Right renal pelvis (tissue), 4 donors: ENCODE measurements around the gene DVL3. TPM values are rescaled to one million over a fixed set of nuclear protein-coding genes. Genes with fewer than 3 reads are reported as not detected.
"Not testable (repeated sequence)": the region's sequence is repeated elsewhere in the genome, so short reads cannot be mapped to it uniquely, and the experiment has no call there.

ENCODE experiments used
- DNase-seq, 4 donors: peaks; one replicate each; pipeline ENCODE4 v3.0.0-alpha.2; 2013; ENCODE audit warnings: low read depth in 4 of 4, low spot score in 3 of 4, missing footprints in 1 of 4
- polyA plus RNA-seq, 4 donors: library from polyadenylated mRNA; unstranded; fragments of 120-200 nt; gene quantifications; one replicate each; pipeline ENCODE4 v1.2.1, GENCODE V29; 2013; ENCODE audit not compliant: insufficient read length in 4 of 4

The DVL3 gene
- polyA plus RNA-seq, result 10 to 100 TPM; 70.0 to 81.5 (median 77.2) TPM

DNA sequence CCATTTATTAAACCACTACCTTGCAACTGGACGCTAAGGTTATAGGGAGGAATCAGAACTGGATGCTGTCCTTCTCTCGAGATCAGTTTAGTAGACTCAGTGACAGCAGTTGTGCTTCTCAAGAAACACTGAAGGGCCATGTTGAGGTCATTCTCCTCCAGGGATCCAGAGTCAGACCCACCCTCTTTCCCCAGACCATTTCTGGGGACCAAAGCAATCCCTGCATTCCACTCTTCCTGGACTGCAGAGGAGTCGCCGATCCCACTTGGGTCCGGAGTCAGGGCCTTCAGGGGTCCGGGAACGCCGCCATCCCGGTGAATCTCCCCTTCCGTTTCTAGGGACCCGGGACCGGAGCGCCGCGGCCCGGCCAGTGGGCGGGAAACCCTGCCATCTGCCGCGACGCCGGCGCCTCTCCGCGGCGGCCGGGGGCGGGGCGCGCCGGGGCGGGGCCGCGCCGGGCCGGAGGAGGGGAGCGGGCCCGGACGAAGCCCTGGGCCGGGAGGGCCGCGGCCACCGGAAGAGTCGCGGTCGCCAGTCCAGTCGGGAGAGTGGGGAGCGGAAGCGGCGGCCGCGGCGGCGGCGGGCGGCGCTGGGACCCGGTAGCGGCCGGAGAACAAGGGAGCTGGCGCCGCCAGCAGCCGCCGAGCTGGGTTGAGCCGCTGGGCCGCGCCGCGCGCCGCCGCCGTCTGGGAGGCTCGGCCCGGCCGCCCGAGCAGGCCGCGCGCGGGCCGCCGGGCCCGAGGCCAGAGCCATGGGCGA lies at the start of gene DVL3:
Gene DVL3 (plus strand): TSS at position 493 of the 759 bp plus-strand sequence. CDS start 259 bp downstream, at position 752.
- peak in 1 of 4 donors; percentile 44 for DNase-seq

- DNase-seq, result no peak
These were observed 44.9 kb upstream of the DVL3 start for GRCh38 chr3:184110316-184110725.

DNA sequence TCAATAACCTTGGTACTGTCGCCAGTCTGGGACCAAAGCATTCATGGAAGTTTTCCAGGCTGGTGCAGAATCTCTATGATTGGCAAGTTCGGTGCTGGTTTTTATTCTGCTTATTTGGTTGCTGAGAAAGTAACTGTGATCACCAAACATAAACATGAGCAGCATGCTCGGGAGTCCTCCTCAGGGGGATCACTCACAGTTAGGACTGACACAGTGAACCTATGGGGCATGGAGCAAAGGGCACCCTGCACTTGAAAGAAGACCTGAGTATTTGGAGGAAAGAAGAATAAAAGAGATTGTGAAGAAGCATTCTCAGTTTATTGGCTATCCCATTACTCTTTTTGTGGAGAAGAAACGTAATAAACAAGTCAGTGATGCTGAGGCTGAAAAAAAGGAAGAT lies 39.2 kb upstream of the DVL3 start:
- no peak for DNase-seq

DNA sequence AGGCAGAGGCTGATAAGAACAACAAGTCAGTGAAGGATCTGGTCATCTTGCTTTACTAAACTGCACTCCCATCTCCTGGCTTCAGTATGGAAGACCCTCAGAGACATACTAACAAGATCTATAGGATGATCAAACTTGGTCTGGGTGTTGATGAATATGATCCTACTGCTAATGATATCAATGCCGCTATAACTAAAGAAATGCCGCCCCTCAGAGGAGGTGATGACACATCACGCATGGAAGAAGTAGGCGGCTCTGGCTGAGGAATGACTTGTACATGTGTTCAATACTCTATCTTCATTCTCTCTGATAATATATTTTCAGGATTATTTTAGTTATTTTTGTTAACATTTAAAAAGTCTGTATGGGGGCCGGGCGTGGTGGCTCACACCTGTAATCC lies 37.5 kb upstream of the DVL3 start:
- no peak for DNase-seq

DNA sequence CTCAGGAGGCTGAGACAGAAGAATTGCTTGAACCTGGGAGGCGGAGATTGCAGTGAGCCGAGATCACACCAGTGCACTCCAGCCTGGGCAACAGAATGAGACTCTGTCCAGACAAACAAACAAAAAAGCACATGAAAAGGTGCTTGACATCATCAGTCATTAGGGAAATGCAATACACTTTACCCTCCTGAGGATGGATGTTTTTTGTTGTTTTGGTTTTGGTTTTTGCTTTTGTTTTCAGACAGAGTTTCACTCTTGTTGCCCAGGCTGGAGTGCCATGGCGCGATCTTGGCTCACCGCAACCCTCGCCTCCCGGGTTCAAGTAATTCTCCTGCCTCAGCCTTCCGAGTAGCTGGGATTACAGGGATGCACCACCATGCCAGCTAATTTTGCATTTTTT lies 34.1 kb upstream of the DVL3 start:
- DNase-seq, result not testable (repeated sequence)

DNA sequence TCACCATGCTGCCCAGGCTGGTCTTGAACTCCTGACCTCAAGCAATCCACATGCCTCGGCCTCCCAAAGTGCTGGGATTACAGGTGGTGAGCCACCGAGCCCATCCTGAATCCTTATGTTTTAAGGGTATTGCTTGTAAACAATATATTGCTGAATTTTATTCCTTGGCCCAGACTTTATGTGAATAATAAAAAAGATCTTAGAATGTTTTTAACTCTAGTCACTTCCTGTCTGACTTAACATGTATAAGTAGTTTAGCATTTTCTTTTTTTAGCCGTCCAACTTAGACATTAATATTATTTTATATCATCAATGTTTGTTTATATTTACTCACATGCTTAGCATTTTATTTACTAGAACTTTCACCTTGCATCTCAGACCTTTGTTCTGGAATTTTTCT lies 29.2 kb upstream of the DVL3 start:
- DNase-seq, result no peak

DNA sequence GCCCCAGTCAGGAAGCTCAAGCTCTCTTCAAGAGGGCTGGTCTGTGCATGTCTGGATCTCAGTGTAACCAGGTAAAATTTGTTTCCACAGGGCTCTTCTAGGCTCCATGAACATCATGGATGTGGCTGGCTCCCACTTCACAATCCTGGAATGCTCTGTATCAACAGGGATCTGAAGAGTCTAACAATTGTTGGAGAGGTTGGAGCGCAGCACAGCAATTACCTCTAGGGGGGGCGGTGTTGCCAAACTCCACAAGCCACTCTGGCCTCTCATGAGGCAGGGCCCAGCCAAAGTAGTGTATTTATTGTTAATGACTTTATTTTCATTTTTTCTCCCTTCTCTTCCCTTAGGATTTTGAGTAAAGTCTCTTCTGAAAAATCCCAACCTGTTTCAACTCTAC lies 26.2 kb upstream of the DVL3 start:
- no peak for DNase-seq

GRCh38 chr3:184132945-184133344 lies 22.2 kb upstream of the DVL3 start:
- no peak for DNase-seq

DNA sequence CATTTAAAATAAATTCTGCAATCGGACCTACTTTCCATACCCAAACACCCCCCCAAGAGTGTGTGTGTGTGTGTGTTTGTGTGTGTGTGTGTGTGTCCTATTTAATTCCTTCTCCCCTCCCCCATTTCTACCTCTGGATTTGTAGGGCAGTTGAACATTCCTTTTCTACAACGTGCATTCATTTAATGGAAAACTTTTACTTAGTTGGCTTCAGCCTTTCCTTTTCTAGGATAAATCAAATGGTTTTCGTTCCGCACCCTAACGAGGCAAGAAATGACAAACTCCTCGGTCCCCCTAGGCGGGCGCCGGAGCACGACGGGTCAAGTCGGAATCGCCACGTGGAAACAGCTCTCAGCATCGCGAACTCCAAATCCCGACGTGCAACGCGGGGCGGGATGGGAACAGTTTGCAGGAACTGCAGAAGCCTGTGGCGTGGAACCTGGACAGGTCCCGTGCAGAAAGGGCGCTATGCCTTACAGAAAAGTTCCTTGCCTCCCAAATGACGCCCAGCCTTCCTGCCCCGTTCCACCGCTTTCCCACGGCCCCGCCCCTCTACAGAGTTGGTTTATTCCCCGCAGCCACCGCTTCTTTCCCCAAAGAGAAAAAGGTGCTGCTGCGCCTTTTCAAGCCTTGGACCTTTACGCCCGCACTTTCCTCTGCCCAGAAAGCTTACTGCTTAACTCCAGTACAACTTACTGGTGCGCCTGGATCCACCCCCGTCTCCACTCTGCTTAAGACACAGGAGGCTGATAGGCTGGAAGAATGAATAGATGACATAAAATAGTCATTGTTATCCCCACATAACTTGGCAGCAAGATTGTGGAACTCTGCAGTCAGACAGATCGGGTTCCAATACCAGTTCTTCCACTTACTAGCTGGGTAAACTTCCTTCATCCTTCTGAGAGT lies 21.1 kb upstream of the DVL3 start:
- peak in 1 of 4 donors; percentile 71 for DNase-seq

- DNase-seq, result no peak
These were observed 20.4 kb upstream of the DVL3 start for GRCh38 chr3:184134746-184135148.

GRCh38 chr3:184135149-184135910 lies 19.8 kb upstream of the DVL3 start, which contains the start of gene EIF2B5:
EIF2B5 (plus strand) TSS chr3:184135358; CDS start chr3:184135386, 28 bp downstream.
- peak in 3 of 4 donors; percentile 86 to 92 (median 90) for DNase-seq

GRCh38 chr3:184135911-184136260 lies 19.3 kb upstream of the DVL3 start:
- no peak for DNase-seq

DNA sequence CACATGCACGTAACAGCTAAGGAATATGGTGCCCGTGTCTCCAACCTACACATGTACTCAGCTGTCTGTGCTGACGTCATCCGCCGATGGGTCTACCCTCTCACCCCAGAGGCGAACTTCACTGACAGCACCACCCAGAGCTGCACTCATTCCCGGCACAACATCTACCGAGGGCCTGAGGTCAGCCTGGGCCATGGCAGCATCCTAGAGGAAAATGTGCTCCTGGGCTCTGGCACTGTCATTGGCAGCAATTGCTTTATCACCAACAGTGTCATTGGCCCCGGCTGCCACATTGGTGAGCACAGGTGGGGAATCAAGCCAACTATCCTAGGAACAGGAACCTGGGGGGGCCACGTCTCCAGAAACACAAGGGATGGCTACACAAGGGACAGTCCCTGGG lies 14.7 kb upstream of the DVL3 start:
- no peak for DNase-seq

DNA sequence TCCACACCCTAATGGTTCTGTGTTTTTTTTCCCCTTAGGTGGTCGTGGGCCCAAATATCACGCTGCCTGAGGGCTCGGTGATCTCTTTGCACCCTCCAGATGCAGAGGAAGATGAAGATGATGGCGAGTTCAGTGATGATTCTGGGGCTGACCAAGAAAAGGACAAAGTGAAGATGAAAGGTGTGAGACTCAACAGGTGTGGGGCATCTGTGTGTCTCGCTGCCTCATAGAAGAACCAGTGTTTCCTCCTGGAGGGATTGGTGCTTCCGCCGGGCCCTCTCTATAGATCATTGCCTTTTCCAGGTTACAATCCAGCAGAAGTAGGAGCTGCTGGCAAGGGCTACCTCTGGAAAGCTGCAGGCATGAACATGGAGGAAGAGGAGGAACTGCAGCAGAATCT lies 13.0 kb upstream of the DVL3 start:
- no peak for DNase-seq

DNA sequence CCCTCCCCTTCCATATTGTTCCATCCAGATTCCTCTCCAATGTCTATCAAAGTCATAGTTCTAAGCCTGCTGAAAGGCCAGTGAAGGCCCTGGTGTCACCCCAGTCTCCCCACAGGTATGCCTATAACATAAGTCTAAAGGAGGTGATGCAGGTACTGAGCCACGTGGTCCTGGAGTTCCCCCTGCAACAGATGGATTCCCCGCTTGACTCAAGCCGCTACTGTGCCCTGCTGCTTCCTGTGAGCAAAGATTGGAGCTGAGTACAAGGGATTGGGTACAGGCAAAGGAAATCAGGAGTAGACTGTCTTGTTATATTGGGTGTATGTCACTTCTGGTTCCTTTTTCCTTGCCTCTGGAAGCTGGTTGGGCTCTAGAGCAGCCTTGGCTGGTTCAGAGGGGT lies 11.8 kb upstream of the DVL3 start:
- DNase-seq, result no peak

- no peak for DNase-seq
These were observed 10.7 kb upstream of the DVL3 start for GRCh38 chr3:184144505-184144904.

DNA sequence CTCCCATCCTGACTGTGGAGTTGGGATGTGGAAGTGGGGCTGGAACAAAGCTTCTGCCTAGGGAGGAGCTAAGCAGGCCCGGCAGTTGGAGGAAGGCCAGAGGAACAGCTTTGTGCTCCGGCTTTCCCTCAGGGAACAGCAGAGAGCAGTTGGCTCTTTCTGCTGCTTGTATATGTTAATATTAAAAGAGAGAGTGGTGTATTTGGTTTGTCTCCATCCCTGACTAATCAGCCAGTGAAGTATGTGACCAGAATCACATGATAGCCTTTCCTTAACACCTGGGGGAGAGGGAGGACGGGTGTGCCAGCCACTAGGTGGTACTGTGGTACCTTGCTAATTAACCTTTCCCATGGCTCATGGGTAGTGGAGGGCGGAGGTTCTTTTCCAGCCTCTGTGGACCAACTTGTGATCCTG lies 10.1 kb upstream of the DVL3 start:
- no peak for DNase-seq

DNA sequence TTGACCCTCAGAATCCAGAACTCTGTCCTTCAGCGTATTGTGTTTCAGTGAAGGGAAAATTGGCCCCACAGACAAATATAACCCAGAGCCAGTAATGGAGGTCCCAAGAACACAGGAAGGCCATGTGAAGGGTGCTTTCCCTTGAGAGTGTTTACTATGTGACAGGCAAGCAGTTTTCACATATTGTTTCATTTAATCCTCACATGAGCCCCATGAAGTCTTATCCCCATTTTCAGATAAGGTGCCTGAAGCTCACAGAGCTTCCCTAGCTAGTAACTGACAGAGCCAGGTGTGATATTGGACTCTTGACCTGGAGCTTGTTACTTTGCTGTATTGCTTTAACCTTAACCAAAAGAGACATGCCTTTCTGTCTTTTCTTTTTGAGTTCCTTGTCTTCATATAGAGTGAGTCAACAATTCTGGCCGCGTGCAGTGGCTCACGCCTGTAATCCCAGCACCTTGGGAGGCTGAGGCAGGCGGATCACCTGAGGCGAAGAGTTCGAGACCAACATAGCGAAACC lies 9.4 kb upstream of the DVL3 start:
- DNase-seq, result no peak

DNA sequence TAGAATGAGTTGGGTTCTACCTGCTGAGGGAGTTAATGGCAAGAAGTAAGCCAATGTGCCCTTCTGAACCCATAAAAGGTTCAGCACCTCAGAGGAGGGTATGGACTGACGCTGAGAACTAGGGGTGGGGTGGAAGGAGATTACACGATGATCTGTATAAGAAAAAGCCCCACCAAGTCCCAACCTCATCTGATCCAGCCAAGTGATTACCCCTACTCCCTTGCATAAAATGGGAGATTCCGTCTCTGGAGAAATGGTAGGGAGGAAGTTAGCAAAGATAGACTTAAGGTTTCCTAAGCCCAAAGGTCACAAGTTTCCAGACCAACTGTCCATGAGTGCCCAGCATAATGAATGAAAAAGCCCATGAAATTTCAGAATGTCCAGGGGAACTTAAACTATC lies 7.1 kb upstream of the DVL3 start:
- DNase-seq, result no peak

- DNase-seq, result no peak
These were observed 6.1 kb upstream of the DVL3 start for GRCh38 chr3:184149123-184149522.

GRCh38 chr3:184149770-184150169 lies 5.4 kb upstream of the DVL3 start:
- DNase-seq, result not testable (repeated sequence)
